HepG2 (cell line): ENCODE measurements around the gene PSMD4.

ENCODE experiments used
- HMGXB4 ChIP-seq, 2 experiments: sonication (generic) in 1 of 2; formaldehyde crosslinking in 1 of 2; IDR thresholded peaks; 2 replicates each; pipeline versions ENCODE4 v1.4.0 to v1.6.1; 2018 to 2020; ENCODE audit warnings: missing genetic modification reagents in 2 of 2, borderline replicate concordance in 1 of 2, low read depth in 1 of 2, mild to moderate bottlenecking in 1 of 2, missing biosample characterization in 1 of 2
- KDM5B ChIP-seq: sonication (generic); formaldehyde crosslinking; IDR thresholded peaks from 2 replicates; pipeline ENCODE4 v1.4.0; 2020; ENCODE audit warnings: missing genetic modification reagents, mild to moderate bottlenecking, borderline replicate concordance
- MYC ChIP-seq: sonication (generic); formaldehyde crosslinking; IDR thresholded peaks from 2 replicates; pipeline ENCODE4 v1.9.0; 2021; ENCODE audit warnings: missing genetic modification reagents, borderline replicate concordance
- NCOR1 ChIP-seq: fragments of 200-600 bp; sonication (generic); IDR thresholded peaks from 2 replicates; pipeline ENCODE4 v1.7.0; 2017; ENCODE audit warnings: antibody characterized with exemption, low read length, borderline replicate concordance
- PCBP2 ChIP-seq: fragments of 200-400 bp; formaldehyde crosslinking; optimal IDR thresholded peaks from 2 replicates; pipeline ENCODE3; 2018; ENCODE audit warnings: low read length, low read depth; ENCODE audit not compliant: poor library complexity, severe bottlenecking
- POLR2AphosphoS5 ChIP-seq: IDR thresholded peaks from 2 replicates; pipeline ENCODE4 v1.6.1; 2012; ENCODE audit warnings: low read depth, low read length
- SRSF4 ChIP-seq: fragments of 200-400 bp; formaldehyde crosslinking; IDR thresholded peaks from one replicate; pipeline ENCODE4 v1.6.1; 2018; ENCODE audit warnings: mild to moderate bottlenecking, low read depth, low read length, moderate library complexity; ENCODE audit not compliant: poor library complexity, severe bottlenecking
- ZNF263 ChIP-seq: sonication (generic); formaldehyde crosslinking; IDR thresholded peaks from 2 replicates; pipeline ENCODE4 v1.4.0; 2020; ENCODE audit warnings: missing genetic modification reagents
- ZNF350 ChIP-seq: sonication (generic); formaldehyde crosslinking; IDR thresholded peaks from 2 replicates; pipeline ENCODE4 v1.4.0; 2020; ENCODE audit warnings: mild to moderate bottlenecking, low read depth, missing genetic modification reagents, borderline replicate concordance

GRCh38 chr1:151312411-151312810, 57.9 kb downstream of the PSMD4 start:
- TF ChIP-seq ZNF263 (CRISPR knock-in tag), result no peak
- TF ChIP-seq NCOR1, result no peak
- TF ChIP-seq ZNF350, result no peak
- TF ChIP-seq KDM5B (CRISPR knock-in tag), result no peak
- TF ChIP-seq MYC, result no peak
- no peak for TF ChIP-seq POLR2AphosphoS5
- TF ChIP-seq PCBP2, result no peak
- TF ChIP-seq HMGXB4 (CRISPR knock-in tag; IDR thresholded peaks at IDR 0.05; ENCODE audit: borderline replicate concordance in 1 of 2, low read depth in 1 of 2), result no peak
- no peak for TF ChIP-seq SRSF4
